ENCODE results near the gene VPS11.

DNA sequence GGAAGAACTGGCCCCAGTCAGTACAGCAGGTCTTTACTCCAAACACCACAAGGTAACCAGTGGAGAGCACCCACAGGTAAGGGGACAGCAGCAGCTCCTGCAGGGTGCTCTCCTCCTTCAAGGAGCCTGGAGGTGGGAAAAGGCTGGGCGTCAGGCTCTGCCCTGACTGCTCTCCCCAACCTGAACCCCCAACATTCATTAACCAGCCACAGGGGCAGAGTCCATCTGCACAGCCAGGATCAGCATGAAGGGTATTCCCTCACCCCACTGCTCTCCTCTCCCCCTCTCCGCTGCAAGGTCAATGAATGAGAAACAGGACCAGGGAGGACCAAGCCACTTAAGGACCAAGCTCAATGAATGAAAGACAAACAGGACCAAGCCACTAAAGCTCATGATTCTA is 40.6 kb upstream of the VPS11 start:
- TF ChIP-seq, protein P1, sequence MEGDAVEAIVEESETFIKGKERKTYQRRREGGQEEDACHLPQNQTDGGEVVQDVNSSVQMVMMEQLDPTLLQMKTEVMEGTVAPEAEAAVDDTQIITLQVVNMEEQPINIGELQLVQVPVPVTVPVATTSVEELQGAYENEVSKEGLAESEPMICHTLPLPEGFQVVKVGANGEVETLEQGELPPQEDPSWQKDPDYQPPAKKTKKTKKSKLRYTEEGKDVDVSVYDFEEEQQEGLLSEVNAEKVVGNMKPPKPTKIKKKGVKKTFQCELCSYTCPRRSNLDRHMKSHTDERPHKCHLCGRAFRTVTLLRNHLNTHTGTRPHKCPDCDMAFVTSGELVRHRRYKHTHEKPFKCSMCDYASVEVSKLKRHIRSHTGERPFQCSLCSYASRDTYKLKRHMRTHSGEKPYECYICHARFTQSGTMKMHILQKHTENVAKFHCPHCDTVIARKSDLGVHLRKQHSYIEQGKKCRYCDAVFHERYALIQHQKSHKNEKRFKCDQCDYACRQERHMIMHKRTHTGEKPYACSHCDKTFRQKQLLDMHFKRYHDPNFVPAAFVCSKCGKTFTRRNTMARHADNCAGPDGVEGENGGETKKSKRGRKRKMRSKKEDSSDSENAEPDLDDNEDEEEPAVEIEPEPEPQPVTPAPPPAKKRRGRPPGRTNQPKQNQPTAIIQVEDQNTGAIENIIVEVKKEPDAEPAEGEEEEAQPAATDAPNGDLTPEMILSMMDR (IDR thresholded peaks at IDR 0.05) = no peak
- TF ChIP-seq POLR2A (IDR thresholded peaks at IDR 0.05) = no peak
